Endodermal cell (in vitro differentiated cells): Measurements from ENCODE around the gene NEGR1. TPM values are rescaled to one million over a fixed set of nuclear protein-coding genes. Genes with fewer than 3 reads are reported as not detected.

ENCODE experiments used
- DNase-seq: peaks from one replicate; pipeline ENCODE4 v3.0.0-alpha.2; 2017
- H3K27ac ChIP-seq: 2 replicates; pipeline ENCODE4 v1.5.1; 2013; ENCODE audit warnings: mild to moderate bottlenecking, low read depth, low read length, moderate library complexity
- H3K27me3 ChIP-seq: 2 replicates; pipeline ENCODE4 v1.6.1; 2013; ENCODE audit warnings: mild to moderate bottlenecking, low read length, moderate library complexity; ENCODE audit not compliant: insufficient read depth, control insufficient read depth, poor library complexity, severe bottlenecking
- H3K36me3 ChIP-seq: 2 replicates; pipeline ENCODE4 v1.7.0; 2013; ENCODE audit warnings: mild to moderate bottlenecking, low read length, moderate library complexity; ENCODE audit not compliant: control insufficient read depth, insufficient read depth
- H3K4me1 ChIP-seq: one replicate; pipeline ENCODE4 v1.7.0; 2013; ENCODE audit warnings: low read length; ENCODE audit not compliant: control insufficient read depth, insufficient read depth
- H3K4me3 ChIP-seq: 2 replicates; pipeline ENCODE4 v1.5.1; 2013; ENCODE audit warnings: mild to moderate bottlenecking, low read length, moderate library complexity
- H3K9ac ChIP-seq: 2 replicates; pipeline ENCODE4 v1.6.1; 2013; ENCODE audit warnings: mild to moderate bottlenecking, low read length, moderate library complexity; ENCODE audit not compliant: poor library complexity, severe bottlenecking; ENCODE audit errors: extremely low read depth
- H3K9me3 ChIP-seq: 2 replicates; pipeline ENCODE4 v1.6.1; 2013; ENCODE audit warnings: mild to moderate bottlenecking, low read length, moderate library complexity; ENCODE audit not compliant: control insufficient read depth
- H3K27ac Mint-ChIP-seq: 2 replicates; pipeline ENCODE4 v1.8.0; 2020; ENCODE audit warnings: mixed read lengths
- H3K27me3 Mint-ChIP-seq: 2 replicates; pipeline ENCODE4 v1.8.0; 2021; ENCODE audit warnings: mild to moderate bottlenecking, mixed read lengths; ENCODE audit not compliant: insufficient read depth
- H3K36me3 Mint-ChIP-seq: 2 replicates; pipeline ENCODE4 v1.8.0; 2020; ENCODE audit warnings: low read depth, mixed read lengths
- H3K4me1 Mint-ChIP-seq: 2 replicates; pipeline ENCODE4 v1.8.0; 2020; ENCODE audit warnings: mixed read lengths
- H3K4me3 Mint-ChIP-seq: 2 replicates; pipeline ENCODE4 v1.8.0; 2020; ENCODE audit warnings: mild to moderate bottlenecking, moderate library complexity, mixed read lengths
- H3K9me3 Mint-ChIP-seq: 2 replicates; pipeline ENCODE4 v1.8.0; 2020; ENCODE audit warnings: mild to moderate bottlenecking, mixed read lengths
- CTCF ChIP-seq: fragments of 200-600 bp; sonication (generic); conservative IDR thresholded peaks from 2 replicates; pipeline ENCODE4 v1.5.0; 2021; ENCODE audit warnings: antibody characterized with exemption, mild to moderate bottlenecking
- WGBS, 2 experiments: methylation state at CpG; one replicate each; pipeline versions ENCODE4 v1.1.5 to v1.1.7; 2013; ENCODE audit warnings: missing lambda C conversion rate in 2 of 2, mixed read lengths in 1 of 2; ENCODE audit not compliant: insufficient coverage in 1 of 2, insufficient read length in 1 of 2; 5-methylcytosine and 5-hydroxymethylcytosine counted together
- total RNA-seq, 2 donors: library from RNA; stranded (reverse); fragmentation: NEBNext Ultra II Directional in 1 of 2; extraction: Animal tissue kit (Norgen Biotek cat#: 25700) in 1 of 2; gene quantifications; 2 replicates in 1 of 2; 3 replicates in 1 of 2; pipeline ENCODE4 v1.2.1, GENCODE V29; 2021

Gene NEGR1
- total RNA-seq, 2 donors from 2014 or later, result 1.5 to 2.1 TPM

GRCh38 chr1:71422221-71422620 is 860.1 kb downstream of the NEGR1 start:
- Mint-ChIP-seq H3K4me3 (no peak overlapping the region), H3K27me3 (no peaks in the 10 kb centered on the region), H3K27ac (no peak overlapping the region), H3K4me1 (no peaks in the 10 kb centered on the region), H3K9me3 (no peaks in the 10 kb centered on the region), H3K36me3 (no peaks in the 10 kb centered on the region)
- Histone ChIP-seq H3K4me1 (no peaks in the 10 kb centered on the region), H3K36me3 (no peaks in the 10 kb centered on the region), H3K9ac (no peak overlapping the region), H3K27me3 (no peaks in the 10 kb centered on the region), H3K27ac (no peak overlapping the region), H3K9me3 (no peaks in the 10 kb centered on the region), H3K4me3 (no peak overlapping the region)
- TF ChIP-seq CTCF, result no peak
- DNase-seq, result no peak
- 84 to 98% methylated on average over 4 to 6 of the region's 6 CpGs for WGBS, 2 experiments

- H3K36me3 ChIP-seq, result no peaks in the 10 kb centered on the region
- H3K27me3 ChIP-seq, result no peaks in the 10 kb centered on the region
- H3K27ac ChIP-seq, result no peak overlapping the region
- peaks cover 5% of the 10 kb centered on the region for H3K4me1 ChIP-seq
- H3K27me3 Mint-ChIP-seq, result no peaks in the 10 kb centered on the region
- no peak for DNase-seq
- H3K9me3 Mint-ChIP-seq, result no peaks in the 10 kb centered on the region
- H3K4me1 Mint-ChIP-seq, result peaks cover 9% of the 10 kb centered on the region
- H3K4me3 ChIP-seq, result no peak overlapping the region
- no peaks in the 10 kb centered on the region for H3K36me3 Mint-ChIP-seq
- no peak for TF ChIP-seq CTCF
- H3K9ac ChIP-seq, result no peak overlapping the region
- 92 to 100% methylated on average over 1 to 3 of the region's 3 CpGs for WGBS, 2 experiments
- H3K9me3 ChIP-seq, result no peaks in the 10 kb centered on the region
- no peak overlapping the region for H3K4me3 Mint-ChIP-seq
- H3K27ac Mint-ChIP-seq, result no peak overlapping the region
These were observed 864.9 kb downstream of the NEGR1 start for GRCh38 chr1:71417421-71417820.

- H3K4me1 ChIP-seq, result peaks cover 5% of the 10 kb centered on the region
- no peaks in the 10 kb centered on the region for H3K27me3 ChIP-seq
- no peak overlapping the region for H3K9ac ChIP-seq
- Mint-ChIP-seq H3K4me1 (peaks cover 9% of the 10 kb centered on the region), H3K4me3 (no peak overlapping the region), H3K36me3 (no peaks in the 10 kb centered on the region), H3K27ac (no peak overlapping the region), H3K9me3 (no peaks in the 10 kb centered on the region), H3K27me3 (no peaks in the 10 kb centered on the region)
- DNase-seq, result no peak
- H3K36me3 ChIP-seq, result no peaks in the 10 kb centered on the region
- no peaks in the 10 kb centered on the region for H3K9me3 ChIP-seq
- H3K27ac ChIP-seq, result no peak overlapping the region
- no peak overlapping the region for H3K4me3 ChIP-seq
- TF ChIP-seq CTCF, result no peak
- 91% methylated on average over 2 of the region's 2 CpGs; no CpG with 5 or more reads in 1 of the 2 experiments for WGBS, 2 experiments
These were observed 868.2 kb downstream of the NEGR1 start for GRCh38 chr1:71414179-71414578.
